ENCODE measurements around the gene GPR137B.
"Not testable (repeated sequence)": the region's sequence is repeated elsewhere in the genome, so short reads cannot be mapped to it uniquely, and the experiment has no call there.

The GPR137B gene

DNA sequence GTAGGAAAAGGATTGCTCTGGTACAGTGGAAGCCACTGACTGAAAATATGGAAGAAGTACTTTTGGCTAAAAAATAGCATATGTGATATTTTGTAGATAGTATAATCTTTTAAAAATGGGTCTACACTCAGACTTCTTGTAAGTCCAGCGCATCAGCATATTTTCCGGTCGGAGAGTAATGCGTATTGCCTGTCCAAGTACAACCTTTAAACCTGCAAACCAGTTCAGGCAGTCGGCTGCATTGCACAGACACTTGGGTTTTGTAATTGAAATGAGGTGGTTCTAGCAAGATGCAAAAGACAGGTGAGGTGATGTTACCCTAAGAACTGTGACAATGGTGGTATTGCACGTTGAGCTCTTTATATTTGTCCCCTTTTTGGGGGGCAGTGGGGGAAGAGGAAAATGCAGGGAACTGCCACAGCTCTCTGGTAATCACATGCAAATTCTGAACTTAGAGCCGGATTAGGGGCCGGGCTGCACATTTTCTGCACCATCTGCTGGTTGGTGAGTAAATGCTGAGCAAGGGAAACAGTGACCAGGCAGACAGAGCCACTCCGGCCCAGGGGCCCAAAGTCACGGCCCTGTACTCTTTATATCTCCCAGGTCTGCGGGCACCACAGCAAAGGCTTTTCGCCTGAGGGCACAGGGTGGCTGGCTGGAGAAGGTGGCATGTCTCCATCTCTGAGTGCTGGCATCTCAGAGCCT lies 2.3 kb downstream of the GPR137B start:
- DNase-seq (ENCODE audit: low read depth in 2 of 2): no peak

DNA sequence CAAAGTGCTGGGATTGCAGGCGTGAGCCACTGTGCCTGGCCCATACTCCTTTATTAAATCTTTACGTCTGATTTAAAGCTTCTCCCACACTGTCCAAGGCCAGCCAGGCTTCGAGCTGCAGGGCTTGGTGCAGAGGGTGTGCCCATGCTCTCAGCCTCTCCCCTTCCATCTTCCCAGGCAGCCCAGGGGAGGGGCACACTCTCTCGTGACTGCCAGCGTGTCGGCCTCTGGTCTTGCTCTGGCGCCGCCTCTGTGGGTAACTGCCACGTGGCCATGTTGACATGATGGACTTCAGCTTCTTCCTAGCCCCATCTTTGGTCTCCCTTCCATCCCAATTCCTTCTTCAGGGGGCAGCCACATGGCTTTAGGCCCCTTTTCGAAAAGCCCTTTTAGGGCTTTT lies 4.7 kb downstream of the GPR137B start:
- no peak for DNase-seq (ENCODE audit: low read depth in 2 of 2)

DNA sequence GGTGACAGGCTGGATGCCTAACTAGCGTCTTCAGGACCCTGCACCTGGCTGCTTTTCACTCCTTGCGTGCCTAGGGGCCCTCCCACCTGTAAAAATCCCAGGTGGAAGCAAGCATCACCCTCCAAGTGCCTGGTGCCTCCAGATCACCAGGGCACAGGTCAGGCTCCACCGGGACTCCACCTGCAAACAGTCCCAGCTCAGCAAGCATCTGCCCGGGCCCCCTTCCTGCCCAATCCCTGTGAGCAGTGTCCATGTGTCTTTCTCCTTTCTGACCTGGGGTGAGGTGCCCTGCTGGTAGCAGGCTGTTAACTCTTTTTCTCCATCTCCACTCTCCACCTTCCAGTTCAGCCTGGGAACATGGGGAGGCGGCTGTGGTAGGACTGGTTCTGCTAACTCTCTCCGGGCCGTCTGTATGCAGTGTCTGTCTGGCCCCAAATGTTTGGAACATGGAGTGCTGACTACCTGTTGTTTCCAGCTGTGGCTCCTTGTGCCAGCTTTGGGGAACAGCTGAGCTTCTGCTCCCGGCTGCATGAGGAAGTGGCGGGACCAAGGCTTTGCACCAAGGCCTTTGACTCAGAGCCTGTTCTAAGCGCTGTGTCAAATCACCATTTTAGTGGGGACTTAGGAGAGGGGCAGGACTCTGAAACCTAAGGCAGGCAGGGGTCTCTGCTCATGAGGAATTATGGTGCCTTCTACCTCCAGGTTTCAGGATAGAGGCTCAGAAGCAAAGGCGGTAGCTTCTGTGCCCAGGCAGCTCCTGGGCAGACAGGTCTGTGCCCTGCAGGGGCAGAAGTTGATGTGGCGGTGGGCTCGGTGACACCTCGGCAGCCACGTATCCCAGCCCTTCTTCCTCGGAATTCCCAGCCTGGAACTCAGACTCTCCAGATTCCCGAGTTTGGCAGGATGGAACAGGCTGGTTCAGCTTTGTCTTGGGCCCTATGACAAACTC lies 5.5 kb downstream of the GPR137B start:
- no peak for DNase-seq (ENCODE audit: low read depth in 2 of 2)

DNA sequence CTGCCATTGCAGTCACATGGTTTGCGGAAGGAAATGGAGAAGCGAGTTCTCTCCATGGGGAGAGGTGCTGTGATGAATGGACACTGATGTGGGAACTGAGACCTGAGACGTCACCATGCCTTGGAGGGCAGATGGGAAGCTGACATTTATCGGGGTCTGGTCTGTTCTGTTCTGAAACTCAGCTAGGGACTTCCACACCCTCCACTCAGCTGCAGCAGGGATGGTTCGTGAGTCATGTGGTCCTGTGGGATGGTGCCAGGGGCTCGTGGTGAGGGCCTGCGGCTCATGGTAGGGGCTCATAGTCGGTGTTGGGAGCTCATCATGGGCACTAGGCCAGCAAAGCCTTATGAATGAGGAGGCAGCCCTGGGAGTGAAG lies 6.1 kb downstream of the GPR137B start:
- DNase-seq (ENCODE audit: low read depth in 2 of 2): no peak

DNA sequence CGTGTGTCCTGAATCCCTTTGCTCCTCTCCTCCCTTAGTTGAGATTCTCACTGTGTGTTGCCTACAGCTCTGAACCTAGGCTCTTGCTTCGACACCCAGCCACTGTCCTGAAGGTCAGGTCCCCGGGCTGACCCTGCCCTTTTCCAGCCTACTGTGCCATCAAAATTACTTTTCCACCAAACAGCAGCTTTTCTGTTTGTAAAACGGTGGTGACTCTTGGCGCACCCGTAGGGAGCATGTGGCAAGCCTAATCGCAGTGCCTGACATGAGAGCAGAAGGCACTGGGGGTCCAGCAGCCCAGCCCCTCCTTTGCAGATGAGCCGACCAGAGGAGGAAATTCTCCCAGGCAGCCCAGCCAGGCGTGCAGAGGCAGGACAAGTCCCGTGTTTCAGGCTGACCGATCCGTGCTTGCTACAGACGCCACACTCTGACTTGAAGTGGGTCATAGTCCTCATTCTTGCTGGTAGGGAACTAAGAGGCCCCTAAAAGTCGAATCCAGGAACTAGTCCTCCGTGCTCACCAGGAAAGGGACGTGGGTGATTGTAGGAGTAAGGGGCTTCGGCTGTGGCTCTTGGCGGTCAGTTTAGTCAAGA lies 6.8 kb downstream of the GPR137B start:
- no peak for DNase-seq (ENCODE audit: low read depth in 2 of 2)

DNA sequence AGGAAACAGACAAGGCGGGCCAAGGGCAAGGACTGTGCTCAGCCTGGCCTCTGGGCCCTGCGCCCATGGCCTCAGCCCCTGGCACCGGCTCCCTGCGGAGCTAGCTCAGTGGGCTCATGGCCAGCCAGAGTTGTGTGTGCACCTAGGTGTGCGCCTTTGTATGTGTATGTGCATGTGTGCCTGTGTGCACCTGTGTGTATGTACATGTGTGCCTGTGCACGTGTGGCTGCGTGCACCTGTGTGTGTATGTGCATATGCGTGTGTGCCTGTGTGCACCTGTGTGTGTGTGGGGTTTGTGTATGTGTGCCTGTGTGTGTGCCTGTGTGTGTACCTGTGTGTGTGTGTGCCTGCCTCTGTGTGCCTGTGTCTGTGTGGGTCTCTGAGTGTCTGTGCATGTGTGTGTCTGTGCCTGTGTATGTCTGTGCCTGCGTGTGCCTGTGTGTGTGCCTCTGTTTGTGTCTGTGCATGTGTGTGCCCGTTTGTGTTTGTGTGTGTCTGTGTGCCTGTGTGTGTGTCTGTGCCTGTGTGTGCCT lies 7.4 kb downstream of the GPR137B start:
- no peak for DNase-seq (ENCODE audit: low read depth in 2 of 2)

DNA sequence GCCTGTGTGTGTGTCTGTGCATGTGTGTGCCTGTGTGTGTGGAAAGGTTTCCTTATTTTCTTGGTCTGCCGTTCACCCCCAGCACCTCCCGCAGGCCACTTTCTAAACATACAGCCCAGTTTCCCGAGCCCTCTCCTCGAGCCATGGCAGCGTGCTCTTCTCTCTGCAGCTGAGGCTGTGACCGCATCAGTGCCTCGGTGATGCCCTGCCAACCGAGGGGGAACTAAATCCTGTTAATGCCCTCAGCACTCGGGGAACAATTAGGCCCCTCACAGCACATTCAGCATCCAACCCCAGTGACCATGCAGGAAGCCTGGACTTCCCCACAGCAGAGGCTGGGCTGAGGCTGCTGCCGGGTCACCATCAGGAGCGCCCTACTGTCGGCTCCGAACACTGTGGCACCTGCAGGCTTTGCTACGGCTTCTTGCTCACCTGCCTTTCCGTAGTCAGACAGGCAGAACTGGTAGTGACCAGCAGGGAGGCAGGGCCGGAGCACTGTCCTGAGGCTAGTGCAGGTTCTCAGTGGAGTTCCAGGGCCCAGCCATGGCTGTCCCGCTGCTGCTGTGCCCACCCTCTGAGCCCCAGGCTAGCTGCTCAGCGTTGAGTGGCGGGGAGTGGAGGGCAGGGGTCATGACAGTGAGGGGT lies 8.1 kb downstream of the GPR137B start:
- DNase-seq (ENCODE audit: low read depth in 2 of 2): no peak

DNA sequence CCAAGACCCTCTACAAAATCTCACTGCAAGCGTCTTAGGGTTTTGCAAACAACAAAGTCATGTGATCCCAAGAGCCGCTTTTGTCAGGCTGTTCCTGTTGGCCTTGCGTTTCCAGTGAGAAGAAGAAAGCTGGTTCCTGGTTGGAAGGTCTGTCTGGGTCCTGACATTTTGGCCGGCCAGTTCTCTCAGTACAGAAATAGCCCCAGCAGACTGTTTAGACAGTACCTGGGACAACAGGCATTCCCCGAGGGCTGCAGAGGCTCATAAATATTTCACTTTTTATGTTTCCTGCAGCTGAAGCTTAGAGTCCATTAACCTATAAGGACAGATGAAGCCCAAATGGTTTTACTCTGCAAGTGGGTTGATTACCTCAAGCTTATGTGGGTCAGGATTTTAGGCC lies 8.6 kb downstream of the GPR137B start:
- no peak for DNase-seq (ENCODE audit: low read depth in 2 of 2)

DNA sequence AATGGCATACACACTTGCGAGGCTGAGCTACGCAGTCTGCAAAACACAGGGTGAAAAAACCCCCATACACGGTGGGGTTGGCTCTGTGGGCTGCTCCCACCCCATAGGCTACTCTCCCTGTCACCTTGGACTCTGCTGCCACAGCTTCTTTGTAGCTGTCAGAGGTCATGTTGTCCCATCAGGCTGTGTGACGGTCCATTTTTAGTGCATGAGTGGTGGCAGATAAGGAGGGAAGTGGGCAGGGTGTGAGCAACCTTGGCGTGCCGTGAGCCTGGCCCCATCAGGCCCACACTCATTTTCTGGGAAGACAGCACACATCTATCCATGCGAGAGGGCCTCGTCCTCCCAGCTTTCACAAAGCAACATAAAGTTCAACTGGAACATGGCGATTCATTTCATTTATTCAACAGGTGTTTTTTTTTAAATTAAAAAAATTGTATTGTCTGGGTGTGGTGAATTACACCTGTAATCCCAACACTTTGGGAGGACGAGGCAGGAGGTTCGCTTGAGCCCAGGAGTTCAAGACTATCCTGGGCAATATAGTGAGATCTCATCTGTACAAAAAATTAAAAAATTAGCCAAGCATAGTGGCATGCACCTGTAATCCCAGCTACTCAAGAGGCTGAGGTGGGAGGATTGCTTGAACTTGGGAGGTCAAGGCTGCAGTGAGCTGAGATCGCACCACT lies 9.5 kb downstream of the GPR137B start:
- DNase-seq (ENCODE audit: low read depth in 2 of 2): no peak

DNA sequence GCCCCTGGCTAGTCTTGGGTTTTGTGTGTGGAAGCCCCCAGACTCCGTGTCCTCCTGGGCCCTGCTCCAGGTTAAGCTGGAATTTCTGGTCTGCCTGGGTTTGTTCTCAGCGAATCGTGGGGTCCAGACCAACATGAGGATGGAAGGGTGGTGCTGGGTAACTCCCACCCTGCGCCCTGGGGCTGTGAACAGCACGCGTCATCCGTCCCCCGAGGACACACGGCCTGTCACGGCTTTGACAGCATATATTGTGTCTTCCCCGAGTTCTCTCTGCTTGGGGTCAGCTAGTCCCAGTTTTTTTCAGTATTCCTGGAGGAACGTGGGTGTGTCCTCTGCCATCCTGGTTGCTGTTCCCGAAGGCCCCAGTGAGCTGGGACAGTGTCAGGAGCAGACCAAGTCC lies 11.8 kb downstream of the GPR137B start:
- DNase-seq (ENCODE audit: low read depth in 2 of 2): no peak

DNA sequence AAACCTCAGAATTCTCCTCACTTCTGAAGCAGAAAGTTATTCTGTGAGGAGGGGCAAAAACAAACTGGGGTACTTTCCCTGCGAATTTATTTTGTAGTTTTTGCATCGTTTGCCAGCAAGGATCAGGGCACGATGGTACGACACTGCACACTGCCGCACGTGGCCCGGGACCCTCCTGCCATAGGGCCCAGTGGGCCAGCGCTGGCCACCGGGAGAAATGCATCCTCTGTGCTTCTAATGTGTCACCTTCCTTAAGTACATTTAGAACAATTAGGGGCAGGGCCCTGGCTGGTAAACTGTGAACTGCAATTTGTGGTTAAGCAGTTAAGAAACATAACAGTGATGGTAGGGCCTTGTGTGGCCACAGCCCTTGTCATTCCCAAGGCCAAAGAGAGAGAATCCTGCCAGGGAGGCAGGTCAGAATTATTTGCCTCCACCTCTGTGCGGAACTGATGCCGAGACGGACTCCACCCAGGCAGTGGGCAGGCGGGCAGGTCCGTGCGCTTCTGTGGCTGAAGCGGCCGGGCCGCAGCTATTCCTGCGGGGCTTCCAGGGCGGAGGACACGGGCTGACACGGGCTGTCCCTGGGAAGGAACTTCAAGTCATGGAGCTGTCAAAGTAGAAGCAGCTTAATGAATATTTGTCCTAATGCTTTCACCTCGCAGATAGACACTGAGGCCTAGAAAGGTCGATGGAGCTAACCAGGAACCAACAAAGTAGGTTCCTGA lies 12.5 kb downstream of the GPR137B start:
- no peak for DNase-seq (ENCODE audit: low read depth in 2 of 2)

DNA sequence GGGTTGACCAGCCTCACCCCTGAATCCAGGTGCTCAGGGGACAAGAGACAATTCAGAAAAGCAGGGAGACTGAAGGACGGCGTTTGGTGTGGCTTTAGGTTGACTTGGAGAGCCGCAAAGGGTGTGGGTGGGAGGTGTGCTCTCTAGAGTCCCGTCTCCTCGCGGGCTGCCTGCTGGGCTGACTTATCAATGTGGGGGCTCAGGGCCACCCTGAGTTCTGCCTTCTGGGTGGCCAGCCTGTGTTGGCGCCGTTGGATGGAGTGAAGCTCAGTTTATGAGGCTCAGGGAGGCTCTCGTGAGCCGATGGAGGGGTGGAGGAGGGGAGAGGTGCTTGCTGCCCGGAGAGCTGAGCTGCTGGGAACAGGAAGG lies 13.0 kb downstream of the GPR137B start:
- DNase-seq (ENCODE audit: low read depth in 2 of 2): no peak

DNA sequence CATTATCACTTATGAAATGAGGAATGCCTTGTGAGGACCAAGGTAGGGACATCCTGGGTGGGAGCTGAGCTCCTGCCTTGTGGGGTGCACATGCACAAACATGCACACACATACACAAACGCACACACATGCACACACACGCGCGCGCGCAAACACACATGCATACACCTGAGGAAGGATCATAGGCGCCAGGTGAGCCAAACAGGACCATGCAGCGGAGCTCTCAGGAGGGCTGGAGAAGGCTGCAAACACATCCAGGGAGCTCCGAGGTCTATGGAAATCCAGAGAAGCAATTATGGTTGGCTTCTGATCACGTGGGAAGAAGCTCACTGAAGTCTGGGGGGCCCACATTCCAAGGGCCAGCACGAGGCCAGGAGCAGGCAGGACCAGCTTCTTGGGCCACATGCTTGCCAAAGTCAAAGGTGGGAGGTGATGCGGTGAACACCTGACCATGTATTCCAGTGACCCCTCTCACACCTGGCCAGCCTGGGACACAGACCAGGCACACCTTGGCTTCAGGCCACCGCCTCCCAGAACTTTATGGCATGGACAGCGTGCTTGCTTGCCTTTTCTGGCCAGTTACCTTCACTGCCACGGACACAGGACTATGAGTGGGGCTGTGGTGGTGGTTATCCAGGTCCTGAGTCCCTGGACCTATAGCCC lies 13.6 kb downstream of the GPR137B start:
- DNase-seq (ENCODE audit: low read depth in 2 of 2): no peak

DNA sequence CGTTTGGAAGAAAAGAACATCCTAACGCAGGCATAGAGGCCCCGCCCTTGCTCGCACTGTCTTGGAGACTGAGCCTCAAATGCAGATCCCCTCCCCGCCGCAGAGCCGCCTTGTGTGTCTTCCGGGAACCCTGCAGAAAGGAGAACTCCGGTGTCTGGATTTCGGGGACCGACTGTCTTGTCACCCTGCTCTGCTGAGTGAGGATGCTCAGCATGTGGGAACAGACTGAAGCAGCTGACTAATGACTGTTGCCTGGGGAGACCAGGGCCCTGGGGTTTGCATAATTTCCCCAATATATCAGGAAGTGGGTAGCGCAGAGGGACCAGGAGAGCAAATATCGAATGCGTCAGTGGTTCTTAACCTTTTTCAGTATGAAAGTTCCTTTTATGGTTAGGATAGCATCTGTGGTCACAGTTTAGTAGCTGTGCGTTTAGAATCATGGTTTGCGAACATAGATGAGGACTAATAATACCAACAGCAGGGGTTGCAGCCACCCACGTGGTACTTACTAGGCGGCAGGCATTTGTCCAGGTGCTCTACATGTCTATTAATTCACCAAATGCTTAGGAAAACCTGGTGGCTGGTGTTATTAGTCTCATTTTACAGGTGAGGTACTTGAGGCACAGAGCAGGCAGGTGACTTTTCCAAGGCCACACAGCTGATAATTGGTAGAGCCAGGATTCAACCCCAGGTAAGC lies 14.3 kb downstream of the GPR137B start:
- no peak for DNase-seq (ENCODE audit: low read depth in 2 of 2)

DNA sequence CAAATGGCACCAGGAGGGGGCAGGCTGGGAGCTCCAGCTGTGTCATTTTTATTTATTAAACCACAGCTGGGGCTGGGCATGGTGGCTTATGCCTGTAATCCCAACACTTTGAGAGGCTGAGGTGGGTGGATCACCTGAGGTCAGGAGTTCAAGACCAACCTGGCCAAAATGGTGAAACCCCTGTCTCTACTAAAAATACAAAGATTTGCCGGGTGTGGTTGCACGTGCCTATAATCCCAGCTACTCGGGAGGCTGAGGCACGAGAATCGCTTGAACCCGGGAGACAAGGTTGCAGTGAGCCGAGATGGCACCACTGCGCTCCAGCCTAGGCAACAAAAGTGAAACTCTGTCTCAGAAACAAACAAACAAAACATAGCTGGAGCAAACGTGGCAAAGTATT lies 15.7 kb downstream of the GPR137B start:
- DNase-seq (ENCODE audit: low read depth in 2 of 2): not testable (repeated sequence)

DNA sequence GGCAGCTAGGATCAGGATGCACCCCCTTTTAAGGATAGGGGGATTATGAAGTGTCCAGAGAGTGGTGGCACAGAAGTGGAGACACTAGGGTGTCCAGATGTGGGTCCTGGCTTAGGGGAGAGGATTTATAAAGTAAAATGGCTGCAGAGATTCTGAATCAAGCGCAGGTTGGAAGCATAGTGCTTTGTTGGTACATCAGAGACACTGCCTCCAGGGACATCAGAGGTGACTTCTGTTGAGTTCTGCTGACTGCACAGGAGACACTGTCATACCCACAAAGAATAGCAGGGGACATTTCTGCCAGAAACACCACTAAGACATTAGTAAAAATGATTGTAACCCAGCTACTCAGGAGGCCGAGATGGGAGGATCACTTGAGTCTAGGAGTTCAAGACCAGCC lies 16.4 kb downstream of the GPR137B start:
- DNase-seq (ENCODE audit: low read depth in 2 of 2): no peak

DNA sequence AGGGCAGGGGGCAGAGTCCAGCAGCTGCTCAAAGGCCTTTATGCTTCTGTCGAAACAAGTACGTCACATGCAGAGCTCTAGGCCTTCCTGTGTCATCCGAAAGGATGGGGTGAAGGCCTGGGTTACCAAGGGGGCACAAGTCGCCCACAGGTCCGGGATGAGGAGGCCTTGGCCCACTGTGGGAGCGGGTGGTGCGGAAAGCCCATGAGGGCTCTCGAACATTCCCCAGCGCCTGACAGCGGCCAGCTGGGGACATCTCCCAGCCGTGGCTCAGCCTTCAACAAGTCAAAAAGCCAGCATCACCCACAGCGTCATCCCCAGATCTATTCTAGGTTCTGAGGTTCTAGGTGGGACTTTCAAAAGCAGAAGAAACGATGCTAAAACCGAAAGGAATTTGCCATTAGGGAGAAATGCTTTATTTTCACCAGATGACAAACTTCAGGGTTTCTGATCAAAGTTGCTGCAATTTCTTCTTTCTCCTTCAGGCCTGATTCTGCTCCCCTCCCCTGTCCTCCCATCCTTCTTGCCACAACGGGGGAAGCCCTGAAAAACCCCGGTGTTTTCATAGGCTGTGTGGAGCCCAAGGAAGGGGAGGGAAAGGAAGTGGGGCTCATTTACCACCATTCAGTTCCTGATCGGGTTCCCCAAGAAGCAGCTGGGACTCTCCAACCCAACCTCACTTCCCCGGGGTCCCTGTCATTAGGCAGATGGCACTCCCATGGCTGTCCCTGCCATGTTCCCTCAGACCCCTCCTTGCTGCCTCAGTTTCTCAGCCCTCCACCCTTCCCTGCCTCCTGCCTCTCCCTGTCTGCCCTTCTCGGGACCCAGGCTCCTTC lies 17.6 kb downstream of the GPR137B start:
- no peak for DNase-seq (ENCODE audit: low read depth in 2 of 2)

DNA sequence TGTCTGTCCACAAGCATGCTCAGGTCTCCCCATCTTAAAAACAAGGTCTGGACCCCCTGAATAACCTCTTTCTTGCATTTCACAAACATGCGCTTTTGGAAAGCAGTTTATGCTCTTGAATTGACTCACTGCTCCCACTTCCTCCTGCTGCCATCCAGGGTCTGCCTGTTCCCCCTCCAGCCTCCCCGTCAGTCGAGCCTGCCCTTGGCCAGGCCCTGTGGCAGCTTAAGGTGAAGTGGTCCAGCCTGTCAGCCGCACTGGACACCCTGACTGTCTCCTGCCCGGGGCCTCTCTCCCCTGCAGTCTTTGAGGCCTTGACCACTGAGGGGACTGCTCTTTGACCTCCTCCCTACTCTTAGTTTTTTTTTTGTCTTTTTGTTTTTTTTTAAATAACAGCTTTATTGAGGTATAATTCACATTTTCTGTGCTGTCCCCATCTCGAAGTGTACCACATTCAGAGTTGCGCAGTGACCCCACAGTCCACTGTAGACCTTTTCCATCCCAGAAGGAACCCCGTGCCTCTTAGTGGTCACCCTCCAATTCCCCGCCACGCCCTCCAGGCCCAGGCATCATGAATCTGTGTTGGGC lies 18.3 kb downstream of the GPR137B start:
- DNase-seq (ENCODE audit: low read depth in 2 of 2): no peak

Measured in stimulated activated CD4-positive, alpha-beta T cell treated with anti-CD3 and anti-CD28 coated beads, Interleukin-1b, Interleukin-23, amount 100 ng/mL, for 1 hour (primary cell).